ENCODE data around the gene IL5.
"Not testable (repeated sequence)": the region's sequence is repeated elsewhere in the genome, so short reads cannot be mapped to it uniquely, and the experiment has no call there.

The IL5 gene

GRCh38 chr5:132528866-132529634 lies 14.3 kb downstream of the IL5 start:
- no peak for DNase-seq (ENCODE audit: low read depth, low spot score)

- no peak for DNase-seq (ENCODE audit: low read depth, low spot score)
Observed at GRCh38 chr5:132528021-132528420, 15.3 kb downstream of the IL5 start.

- no peak for DNase-seq (ENCODE audit: low read depth, low spot score)
Observed at GRCh38 chr5:132526974-132527564, 16.3 kb downstream of the IL5 start.

- no peak for DNase-seq (ENCODE audit: low read depth, low spot score)
Observed at GRCh38 chr5:132526290-132526973, 16.9 kb downstream of the IL5 start.

- no peak for DNase-seq (ENCODE audit: low read depth, low spot score)
Observed at GRCh38 chr5:132525299-132525724, 18.0 kb downstream of the IL5 start.

GRCh38 chr5:132524877-132525276 lies 18.4 kb downstream of the IL5 start:
- not testable (repeated sequence) for DNase-seq (ENCODE audit: low read depth, low spot score)

GRCh38 chr5:132522067-132522466 lies 21.3 kb downstream of the IL5 start:
- not testable (repeated sequence) for DNase-seq (ENCODE audit: low read depth, low spot score)

- DNase-seq (ENCODE audit: low read depth, low spot score) = not testable (repeated sequence)
Observed at GRCh38 chr5:132513618-132514336, 29.5 kb downstream of the IL5 start.

- no peak for DNase-seq (ENCODE audit: low read depth, low spot score)
Observed at GRCh38 chr5:132510076-132510475, 33.2 kb downstream of the IL5 start.

GRCh38 chr5:132506094-132506692 lies 37.1 kb downstream of the IL5 start:
- DNase-seq (ENCODE audit: low read depth, low spot score) = no peak

GRCh38 chr5:132505641-132506040 lies 37.7 kb downstream of the IL5 start:
- DNase-seq (ENCODE audit: low read depth, low spot score) = no peak

- no peak for DNase-seq (ENCODE audit: low read depth, low spot score)
Observed at GRCh38 chr5:132504746-132505145, 38.6 kb downstream of the IL5 start.

- DNase-seq (ENCODE audit: low read depth, low spot score) = no peak
Observed at GRCh38 chr5:132503244-132503643, 40.1 kb downstream of the IL5 start.

- DNase-seq (ENCODE audit: low read depth, low spot score) = no peak
Observed at GRCh38 chr5:132501961-132502931, 41.1 kb downstream of the IL5 start.

- no peak for DNase-seq (ENCODE audit: low read depth, low spot score)
Observed at GRCh38 chr5:132501629-132501956, 41.7 kb downstream of the IL5 start.

- peak; percentile 62 for DNase-seq (ENCODE audit: low read depth, low spot score)
Observed at GRCh38 chr5:132500931-132501628, 42.2 kb downstream of the IL5 start.

GRCh38 chr5:132500244-132500930 lies 42.9 kb downstream of the IL5 start:
- DNase-seq (ENCODE audit: low read depth, low spot score) = no peak

GRCh38 chr5:132499440-132500243 lies 43.7 kb downstream of the IL5 start:
- no peak for DNase-seq (ENCODE audit: low read depth, low spot score)
